Skeletal muscle satellite cell (primary cell): ENCODE measurements around the gene C4orf17.

ENCODE experiments used
- H3K27me3 ChIP-seq: 2 replicates; pipeline ENCODE4 v1.7.0; 2013; ENCODE audit warnings: low read length; ENCODE audit not compliant: control insufficient read depth, insufficient read depth
- H3K36me3 ChIP-seq: 2 replicates; pipeline ENCODE4 v1.7.0; 2013; ENCODE audit warnings: mild to moderate bottlenecking, control low read depth, low read length; ENCODE audit not compliant: insufficient read depth
- H3K4me1 ChIP-seq: 2 replicates; pipeline ENCODE4 v1.7.0; 2013; ENCODE audit warnings: low read length; ENCODE audit not compliant: control insufficient read depth, insufficient read depth
- H3K4me2 ChIP-seq: 2 replicates; pipeline ENCODE4 v1.7.0; 2013; ENCODE audit warnings: mild to moderate bottlenecking, low read length
- H3K4me3 ChIP-seq: 2 replicates; pipeline ENCODE4 v1.7.0; 2013; ENCODE audit warnings: low read length
- H3K9ac ChIP-seq: 2 replicates; pipeline ENCODE4 v1.7.0; 2013; ENCODE audit warnings: mild to moderate bottlenecking, low read depth, low read length, moderate library complexity
- H3K9me3 ChIP-seq: replicated peaks from 2 replicates; pipeline ENCODE4 v1.7.0; 2013; ENCODE audit warnings: mild to moderate bottlenecking, control low read depth, low read length

The C4orf17 gene

GRCh38 chr4:99540277-99540939 is 29.6 kb downstream of the C4orf17 start:
- no peak overlapping the region for H3K4me3 ChIP-seq
- no peaks in the 10 kb centered on the region for H3K36me3 ChIP-seq
- H3K27me3 ChIP-seq, result no peaks in the 10 kb centered on the region
- peaks cover 14% of the 10 kb centered on the region for H3K4me1 ChIP-seq
- H3K9ac ChIP-seq, result no peak overlapping the region
- H3K9me3 ChIP-seq, result no peaks in the 10 kb centered on the region
- no peak overlapping the region for H3K4me2 ChIP-seq

- Histone ChIP-seq H3K4me1 (no peaks in the 10 kb centered on the region), H3K36me3 (no peaks in the 10 kb centered on the region), H3K4me2 (no peak overlapping the region), H3K9ac (no peak overlapping the region), H3K27me3 (no peaks in the 10 kb centered on the region), H3K4me3 (no peak overlapping the region), H3K9me3 (no peaks in the 10 kb centered on the region)
Observed at GRCh38 chr4:99552872-99553271, 42.1 kb downstream of the C4orf17 start.

GRCh38 chr4:99563310-99564186 is 52.7 kb downstream of the C4orf17 start, which contains the start of gene TRMT10A:
Gene TRMT10A (minus strand): TSS chr4:99564039. CDS start chr4:99559338, 4,701 bp downstream.
- Histone ChIP-seq H3K4me1 (no peaks in the 10 kb centered on the region), H3K4me3 (peak within 1 kb of the TSS; percentile 96), H3K27me3 (no peaks in the 10 kb centered on the region), H3K36me3 (no peaks in the 10 kb centered on the region), H3K9me3 (no peaks in the 10 kb centered on the region), H3K4me2 (peak within 1 kb of the TSS; percentile 86), H3K9ac (peak within 1 kb of the TSS; percentile 95)

GRCh38 chr4:99564921-99565320 is 54.1 kb downstream of the C4orf17 start:
- no peak overlapping the region for H3K9ac ChIP-seq
- no peaks in the 10 kb centered on the region for H3K36me3 ChIP-seq
- H3K4me3 ChIP-seq, result no peak overlapping the region
- no peaks in the 10 kb centered on the region for H3K4me1 ChIP-seq
- no peaks in the 10 kb centered on the region for H3K9me3 ChIP-seq
- peaks cover 5% of the 10 kb centered on the region for H3K27me3 ChIP-seq
- peak overlapping the region; percentile 86 for H3K4me2 ChIP-seq

- H3K4me3 ChIP-seq, result no peak overlapping the region
- peaks cover 22% of the 10 kb centered on the region for H3K27me3 ChIP-seq
Observed at GRCh38 chr4:99571883-99572282, 61.1 kb downstream of the C4orf17 start.

GRCh38 chr4:99572527-99573240 is 61.9 kb downstream of the C4orf17 start:
- no peak overlapping the region for H3K4me2 ChIP-seq
- no peaks in the 10 kb centered on the region for H3K4me1 ChIP-seq
- H3K4me3 ChIP-seq, result no peak overlapping the region
- H3K9me3 ChIP-seq, result no peaks in the 10 kb centered on the region
- H3K36me3 ChIP-seq, result no peaks in the 10 kb centered on the region
- peaks cover 22% of the 10 kb centered on the region for H3K27me3 ChIP-seq
- no peak overlapping the region for H3K9ac ChIP-seq

More at GRCh38 chr4:99571883-99572282, 61.1 kb downstream of the C4orf17 start:
- H3K9ac ChIP-seq, result no peak overlapping the region
- H3K4me2 ChIP-seq, result no peak overlapping the region
- H3K36me3 ChIP-seq, result no peaks in the 10 kb centered on the region
- H3K9me3 ChIP-seq, result no peaks in the 10 kb centered on the region
- H3K4me1 ChIP-seq, result no peaks in the 10 kb centered on the region

- Histone ChIP-seq H3K27me3 (peaks cover 20% of the 10 kb centered on the region), H3K9me3 (no peaks in the 10 kb centered on the region), H3K9ac (no peak overlapping the region), H3K36me3 (no peaks in the 10 kb centered on the region), H3K4me1 (no peaks in the 10 kb centered on the region), H3K4me3 (no peak overlapping the region), H3K4me2 (no peak overlapping the region)
Observed at GRCh38 chr4:99573735-99574368, 63.0 kb downstream of the C4orf17 start.

- no peak within 1 kb of the TSS for H3K4me2 ChIP-seq
- no peak within 1 kb of the TSS for H3K9ac ChIP-seq
- H3K9me3 ChIP-seq, result no peaks in the 10 kb centered on the region
- H3K36me3 ChIP-seq, result no peaks in the 10 kb centered on the region
- peaks cover 17% of the 10 kb centered on the region for H3K27me3 ChIP-seq
- H3K4me3 ChIP-seq, result no peak within 1 kb of the TSS
- H3K4me1 ChIP-seq, result no peaks in the 10 kb centered on the region
Observed at GRCh38 chr4:99574530-99575324, 63.9 kb downstream of the C4orf17 start, which contains the start of gene MTTP. Gene MTTP (plus strand): TSS chr4:99574824. CDS start chr4:99574910, 86 bp downstream.

- H3K4me3 ChIP-seq, result no peak overlapping the region
- H3K9ac ChIP-seq, result no peak overlapping the region
- H3K9me3 ChIP-seq, result no peaks in the 10 kb centered on the region
- peaks cover 12% of the 10 kb centered on the region for H3K27me3 ChIP-seq
- H3K36me3 ChIP-seq, result no peaks in the 10 kb centered on the region
- H3K4me2 ChIP-seq, result no peak overlapping the region
- H3K4me1 ChIP-seq, result no peaks in the 10 kb centered on the region
Observed at GRCh38 chr4:99578714-99579113, 67.9 kb downstream of the C4orf17 start.

GRCh38 chr4:99585516-99585915 is 74.7 kb downstream of the C4orf17 start:
- no peaks in the 10 kb centered on the region for H3K4me1 ChIP-seq
- no peak overlapping the region for H3K9ac ChIP-seq
- H3K9me3 ChIP-seq, result no peaks in the 10 kb centered on the region
- H3K36me3 ChIP-seq, result no peaks in the 10 kb centered on the region
- H3K4me2 ChIP-seq, result no peak overlapping the region
- H3K27me3 ChIP-seq, result peaks cover 6% of the 10 kb centered on the region
- H3K4me3 ChIP-seq, result no peak overlapping the region
